ENCODE measurements around the gene ANKRD13B.

ANKRD13B gene

DNA sequence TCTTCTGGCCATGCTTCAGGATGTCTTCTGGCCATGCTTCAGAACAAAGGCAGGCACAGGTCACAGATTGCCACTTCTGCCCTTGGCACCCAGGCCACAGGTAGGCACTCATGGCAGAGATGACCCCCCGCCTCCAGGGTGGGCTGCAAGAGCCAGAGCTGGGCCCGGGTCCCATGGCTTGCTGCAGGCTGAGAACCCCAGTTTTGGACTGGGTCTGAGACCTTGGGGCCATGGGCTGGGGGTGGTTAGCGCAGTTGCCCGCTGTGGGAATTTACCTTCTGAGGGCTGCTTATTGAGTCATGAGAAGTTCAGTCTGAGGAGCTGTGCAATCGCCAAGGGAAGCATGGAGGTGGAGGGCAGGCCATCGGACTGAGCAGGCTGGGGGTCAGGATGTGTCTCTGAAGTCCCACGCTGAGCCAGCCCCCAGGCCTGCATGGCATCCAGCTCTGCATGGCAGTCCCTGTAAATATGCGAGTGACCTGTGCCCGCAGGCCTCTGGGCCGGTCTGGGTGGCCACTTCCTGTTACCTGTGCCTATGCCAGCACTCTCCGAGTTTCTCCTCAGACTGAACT lies 1.7 kb downstream of the ANKRD13B start:
- no peak for DNase-seq (ENCODE audit: low spot score)

DNA sequence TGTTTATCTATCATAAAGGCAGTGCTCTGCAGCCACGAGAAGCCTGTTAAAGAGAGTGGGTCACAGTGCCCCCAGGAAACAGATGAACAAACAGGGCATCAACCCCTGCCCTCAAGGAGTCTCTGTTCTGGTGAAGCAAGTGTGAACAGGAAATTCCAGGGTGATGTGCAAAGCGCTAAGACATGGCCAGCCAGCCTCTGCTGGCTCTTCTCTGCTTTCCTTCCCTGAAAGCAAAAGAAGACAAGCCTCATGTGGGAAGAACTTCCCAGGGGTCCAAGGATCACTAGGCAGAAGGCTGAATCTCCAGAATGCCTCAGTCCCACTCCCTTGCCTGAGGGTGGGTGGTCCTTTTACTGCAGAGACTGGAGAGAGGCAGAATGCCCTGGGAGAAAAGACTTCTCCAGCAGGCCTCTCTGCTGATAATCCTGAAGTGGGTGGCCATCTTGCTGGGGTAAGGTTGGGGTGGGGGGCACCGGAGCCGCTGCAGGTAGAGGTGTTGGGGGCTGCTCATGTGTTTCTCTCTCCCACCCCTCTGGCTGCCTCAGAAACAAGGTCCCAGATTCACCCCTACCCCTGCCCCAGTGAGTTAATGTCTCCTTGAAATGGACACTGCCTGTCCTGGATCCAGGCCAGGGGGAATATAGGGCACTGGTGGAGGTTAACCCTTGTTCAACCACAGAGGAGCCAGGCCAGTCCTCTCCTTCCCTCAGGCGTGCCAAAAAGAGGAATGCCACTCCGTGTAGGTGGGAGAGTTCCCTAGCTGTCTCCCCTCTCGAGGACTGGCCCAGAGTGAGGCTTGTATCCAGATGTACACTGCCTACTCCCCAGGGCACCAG lies 2.4 kb downstream of the ANKRD13B start:
- DNase-seq (ENCODE audit: low spot score), result no peak

GRCh38 chr17:29595943-29596774 lies 3.2 kb downstream of the ANKRD13B start:
- no peak for DNase-seq (ENCODE audit: low spot score)

DNA sequence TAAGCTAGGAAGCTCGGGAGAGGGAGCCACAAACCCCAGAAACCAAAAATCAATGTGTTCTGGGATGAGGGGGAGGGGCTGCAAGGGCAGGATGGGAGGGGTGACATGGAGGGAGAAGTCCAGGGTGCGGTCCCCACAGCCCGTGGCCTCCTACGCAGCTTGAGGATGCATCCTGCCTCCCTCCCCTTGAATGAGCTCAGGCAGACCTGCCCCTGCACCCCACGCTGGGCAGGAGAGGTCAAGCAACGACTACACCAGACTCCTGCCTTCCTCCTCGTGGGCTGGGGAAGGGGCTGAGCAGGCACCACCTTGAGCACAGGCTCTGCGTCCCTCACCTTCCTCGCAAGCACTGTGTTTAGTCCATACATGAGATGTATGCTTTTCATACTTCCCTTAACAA lies 3.9 kb downstream of the ANKRD13B start:
- DNase-seq (ENCODE audit: low spot score), result no peak

DNA sequence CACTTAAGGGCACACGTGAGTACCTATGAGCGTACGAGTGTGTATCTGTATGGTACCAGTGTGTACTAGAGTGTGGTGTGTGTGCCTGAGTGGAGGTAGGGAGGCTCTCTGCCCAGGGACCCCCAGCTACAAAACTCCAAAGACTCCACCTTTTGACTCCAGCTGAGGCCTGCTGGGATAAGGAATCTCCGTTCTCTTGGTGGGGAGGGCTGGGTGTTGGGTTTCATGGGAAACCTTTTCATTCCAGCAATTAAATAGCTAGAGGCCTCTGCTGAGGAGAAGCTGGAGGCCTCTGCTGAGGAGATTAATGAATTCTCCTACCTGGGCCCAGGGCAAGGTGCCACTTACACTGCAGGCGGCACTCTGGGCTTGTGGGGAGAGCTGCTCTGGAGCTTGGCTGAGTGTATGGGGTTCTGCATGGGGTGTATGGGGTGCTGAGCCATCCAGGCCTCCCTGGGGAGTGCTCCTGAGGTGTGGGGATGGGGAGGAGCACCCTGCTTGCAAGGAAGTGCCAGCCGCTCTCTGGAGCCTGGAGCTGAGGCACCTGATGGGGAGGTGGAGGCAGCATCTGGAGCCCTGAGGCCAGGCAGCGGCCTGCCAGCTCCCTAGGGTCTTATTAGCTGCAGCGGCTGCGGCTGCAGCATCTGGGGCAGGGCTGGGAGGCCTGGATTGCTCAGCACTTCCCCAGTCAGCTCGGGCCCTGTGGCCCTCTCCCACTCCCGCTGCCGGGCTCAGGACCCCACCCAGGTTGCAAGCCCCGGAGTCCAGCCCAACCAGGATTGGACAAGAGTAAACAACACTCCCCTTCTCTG lies 4.6 kb downstream of the ANKRD13B start:
- DNase-seq (ENCODE audit: low spot score), result no peak

- DNase-seq (ENCODE audit: low spot score), result no peak
These were observed 10.3 kb downstream of the ANKRD13B start for GRCh38 chr17:29603109-29603674.

DNA sequence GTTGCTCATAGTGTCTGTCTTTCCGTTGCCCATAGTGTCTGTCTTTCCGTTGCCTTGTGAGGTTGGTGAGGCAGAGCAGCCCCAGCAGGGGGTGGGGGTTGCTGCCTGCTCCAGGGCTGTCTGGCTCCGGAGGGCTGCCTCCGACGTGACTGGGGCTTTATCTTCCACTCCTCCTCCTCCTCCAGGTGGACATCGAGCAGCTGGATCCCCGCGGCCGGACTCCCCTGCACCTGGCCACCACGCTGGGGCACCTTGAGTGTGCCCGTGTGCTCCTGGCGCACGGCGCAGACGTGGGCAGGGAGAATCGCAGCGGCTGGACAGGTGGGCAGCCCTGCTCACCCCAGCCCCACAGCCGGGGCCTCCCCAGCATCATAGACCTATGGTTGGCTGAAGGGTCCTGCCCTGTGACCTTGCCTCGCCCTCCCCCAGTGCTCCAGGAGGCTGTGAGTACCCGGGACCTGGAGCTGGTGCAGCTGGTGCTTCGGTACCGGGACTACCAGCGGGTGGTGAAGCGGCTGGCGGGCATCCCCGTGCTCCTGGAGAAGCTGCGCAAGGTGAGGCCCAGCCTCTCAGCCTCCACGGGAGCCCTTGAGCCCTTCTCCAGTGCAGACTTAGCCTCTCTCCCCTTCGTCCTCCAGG lies 14.7 kb downstream of the ANKRD13B start:
- DNase-seq (ENCODE audit: low spot score), result no peak

DNA sequence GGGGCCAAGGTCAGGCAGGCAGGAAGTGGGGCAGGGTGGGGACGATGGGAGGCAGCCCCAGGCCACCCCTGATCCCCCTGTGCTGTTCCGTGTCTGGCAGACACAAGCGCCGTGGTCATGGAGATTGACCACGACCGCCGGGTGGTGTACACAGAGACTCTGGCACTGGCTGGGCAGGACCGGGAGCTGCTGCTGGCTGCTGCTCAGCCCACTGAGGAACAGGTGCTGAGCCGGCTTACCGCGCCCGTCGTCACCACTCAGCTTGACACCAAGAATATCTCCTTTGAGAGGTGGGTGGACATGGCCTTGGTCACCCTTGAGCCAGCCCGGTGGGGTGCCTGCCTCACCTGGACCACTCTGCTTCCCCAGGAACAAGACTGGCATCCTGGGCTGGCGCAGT lies 16.1 kb downstream of the ANKRD13B start:
- DNase-seq (ENCODE audit: low spot score), result no peak

- no peak for DNase-seq (ENCODE audit: low spot score)
These were observed 17.5 kb downstream of the ANKRD13B start for GRCh38 chr17:29610395-29610794.

DNA sequence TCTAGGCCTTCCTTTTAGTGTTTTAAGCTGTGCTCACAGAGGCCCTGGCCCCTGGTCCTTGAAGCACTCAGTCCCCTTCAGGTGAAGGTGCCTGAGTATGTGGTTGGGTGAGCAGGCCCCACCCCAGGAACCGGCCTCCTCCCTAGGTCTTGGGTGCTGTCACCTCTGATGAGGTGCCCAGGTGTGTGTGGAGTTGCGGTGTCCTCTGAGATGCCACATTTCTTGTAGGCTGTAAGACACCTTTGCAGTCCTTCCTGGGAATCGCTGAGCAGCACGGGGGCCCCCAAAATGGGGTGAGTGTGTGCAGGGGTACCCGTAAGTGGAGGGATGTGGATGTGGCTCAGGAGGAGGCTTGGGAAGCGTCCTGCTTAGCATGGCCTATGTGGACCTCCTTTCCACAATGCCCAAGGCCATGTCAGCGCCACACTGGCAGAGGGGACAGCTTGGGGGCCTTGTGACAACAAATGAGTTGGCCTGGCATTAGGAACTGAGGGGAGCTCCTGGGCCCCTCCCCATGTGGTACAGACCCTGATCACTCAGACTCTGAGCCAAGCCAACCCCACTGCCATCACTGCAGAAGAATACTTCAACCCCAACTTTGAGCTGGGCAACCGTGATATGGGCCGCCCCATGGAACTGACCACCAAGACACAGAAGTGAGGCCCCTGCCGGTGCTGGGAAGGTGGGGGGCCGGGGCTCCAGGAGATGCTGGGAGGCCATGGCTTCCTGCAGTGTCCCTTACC lies 18.6 kb downstream of the ANKRD13B start:
- no peak for DNase-seq (ENCODE audit: low spot score)

- no peak for DNase-seq (ENCODE audit: low spot score)
These were observed 19.1 kb downstream of the ANKRD13B start for GRCh38 chr17:29612094-29612403.

GRCh38 chr17:29612404-29613280 lies 19.7 kb downstream of the ANKRD13B start:
- DNase-seq (ENCODE audit: low spot score), result no peak

GRCh38 chr17:29613352-29613837 lies 20.5 kb downstream of the ANKRD13B start:
- peak; percentile 90 for DNase-seq (ENCODE audit: low spot score)

- no peak for DNase-seq (ENCODE audit: low spot score)
These were observed 20.9 kb downstream of the ANKRD13B start for GRCh38 chr17:29613856-29614255.

DNA sequence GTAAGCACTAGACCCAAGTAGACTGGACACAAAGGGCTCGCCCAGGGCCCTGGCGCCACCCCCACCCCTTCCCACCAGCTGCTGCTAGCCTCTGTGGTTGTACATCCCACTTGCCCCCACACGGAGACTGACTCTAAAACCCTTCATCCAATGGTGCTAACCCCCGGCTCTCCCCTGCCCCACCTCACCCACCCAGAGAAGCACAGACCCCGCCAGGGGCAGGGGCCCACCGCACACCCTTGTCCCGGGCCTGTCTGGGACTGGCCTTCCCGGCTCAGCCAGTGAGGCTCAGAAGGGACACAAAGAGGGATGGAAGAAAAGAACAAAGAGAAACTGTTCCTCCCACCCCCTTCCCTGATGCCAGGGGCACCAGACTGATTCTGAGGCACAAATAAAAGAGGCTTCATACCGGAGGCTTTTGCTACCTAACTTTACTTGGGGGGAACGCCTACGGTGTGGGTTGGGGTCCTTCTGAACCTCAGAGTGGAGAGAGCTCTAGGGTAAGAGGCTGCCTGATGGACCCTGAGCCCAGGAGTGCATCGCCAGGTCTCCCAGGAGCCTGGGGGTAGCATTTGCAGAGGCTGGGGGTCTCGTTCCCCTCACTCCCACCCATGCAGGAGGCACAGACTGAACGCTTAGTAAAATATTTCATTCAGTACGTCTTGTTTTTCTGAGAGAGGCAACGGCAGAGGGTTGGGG lies 21.6 kb downstream of the ANKRD13B start:
- DNase-seq (ENCODE audit: low spot score), result no peak

- peak; percentile 75 for DNase-seq (ENCODE audit: low spot score)
These were observed 22.1 kb downstream of the ANKRD13B start for GRCh38 chr17:29615048-29615385.

DNA sequence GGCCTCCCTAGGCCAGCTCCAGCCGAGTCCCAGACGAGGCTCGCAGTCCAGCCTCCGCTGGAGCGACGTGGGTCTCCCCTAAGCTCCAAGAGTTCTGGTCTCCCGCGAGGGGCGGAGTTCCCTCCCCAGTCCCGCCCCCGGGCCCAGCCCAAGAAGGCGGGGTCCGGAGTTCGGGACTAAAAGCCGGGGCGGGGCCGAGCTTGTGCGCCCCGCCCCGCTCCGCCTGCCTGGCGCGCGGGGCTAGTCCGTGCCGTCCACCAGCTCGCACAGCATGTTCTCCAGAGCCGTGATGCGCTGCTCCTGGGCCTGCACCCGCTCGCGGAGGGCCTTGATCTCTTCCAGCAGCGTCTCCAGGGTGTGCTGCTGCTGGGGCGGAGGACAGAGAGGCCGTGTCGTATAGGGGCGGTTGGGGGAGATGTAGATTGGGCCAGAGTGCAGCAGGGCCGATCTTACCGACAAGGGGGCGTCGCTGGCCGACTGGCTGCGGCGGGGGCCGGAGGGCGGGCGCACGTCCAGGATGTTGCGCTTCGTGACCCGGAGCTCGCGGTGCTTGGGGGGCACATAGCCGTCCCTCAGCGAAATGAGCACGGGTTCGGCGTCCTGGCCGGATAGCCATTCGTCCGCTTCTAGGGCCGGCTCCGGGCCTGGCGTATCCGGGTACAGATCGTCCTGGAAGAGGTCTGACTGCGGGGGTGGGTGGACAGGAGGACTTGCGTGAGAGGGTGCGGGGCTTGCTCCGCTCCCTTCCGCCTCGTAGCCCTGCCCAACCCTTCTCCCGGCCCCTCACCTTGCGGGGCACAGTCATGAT lies 22.8 kb downstream of the ANKRD13B start:
- DNase-seq (ENCODE audit: low spot score), result peak; percentile 85

Measured in CD4-positive, alpha-beta T cell treated with Interleukin-6 at 100 ng/mL for 8 hours (primary cell).